GM03348 (cell line): ENCODE measurements around the gene SUSD1.

ENCODE experiments used
- DNase-seq: peaks from one replicate; pipeline ENCODE4 v3.0.0; 2012; ENCODE audit warnings: low spot score

Gene SUSD1

DNA sequence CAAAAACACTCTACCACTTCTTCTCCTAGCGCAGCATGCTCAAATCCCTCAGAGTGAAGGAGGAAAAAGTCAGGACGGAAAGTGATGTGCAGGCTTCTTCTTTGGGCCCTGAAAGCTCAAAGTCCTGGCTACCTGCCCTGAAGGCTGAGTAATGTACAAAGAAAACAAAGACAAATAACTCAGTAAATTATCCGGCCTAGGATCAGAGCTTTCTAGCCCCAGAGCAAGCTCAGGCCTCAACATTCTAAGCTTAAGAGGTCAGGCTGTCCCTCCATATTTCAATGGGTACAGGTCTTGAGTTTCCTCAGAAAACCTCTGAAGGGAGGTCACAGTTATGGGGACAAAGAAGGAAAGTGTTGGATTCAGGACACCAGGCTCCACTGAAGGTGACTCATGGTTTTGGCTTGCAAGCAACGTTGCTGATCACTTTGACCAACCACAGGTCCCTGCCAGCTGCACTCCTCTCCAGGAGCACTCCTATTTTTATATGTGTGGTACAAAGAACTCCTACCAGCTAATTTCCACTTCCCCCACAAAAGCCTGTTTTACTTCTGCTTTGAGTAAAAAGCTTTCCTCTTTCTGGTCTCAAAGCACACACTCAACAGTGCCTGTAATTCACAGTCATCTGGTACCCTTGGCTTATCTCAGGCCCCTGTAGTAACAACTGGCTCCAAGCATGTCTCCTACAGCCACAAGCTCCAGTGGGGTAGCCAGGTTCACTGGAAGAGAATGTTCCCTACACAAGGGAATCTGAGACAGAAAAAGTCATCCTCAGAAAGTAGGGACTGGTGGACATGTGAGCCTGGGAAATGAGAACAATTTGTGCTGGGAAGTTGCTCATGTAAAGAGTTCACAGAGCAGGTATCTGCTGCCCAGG lies 162.8 kb downstream of the SUSD1 start:
- DNase-seq, result peak; percentile 85

DNA sequence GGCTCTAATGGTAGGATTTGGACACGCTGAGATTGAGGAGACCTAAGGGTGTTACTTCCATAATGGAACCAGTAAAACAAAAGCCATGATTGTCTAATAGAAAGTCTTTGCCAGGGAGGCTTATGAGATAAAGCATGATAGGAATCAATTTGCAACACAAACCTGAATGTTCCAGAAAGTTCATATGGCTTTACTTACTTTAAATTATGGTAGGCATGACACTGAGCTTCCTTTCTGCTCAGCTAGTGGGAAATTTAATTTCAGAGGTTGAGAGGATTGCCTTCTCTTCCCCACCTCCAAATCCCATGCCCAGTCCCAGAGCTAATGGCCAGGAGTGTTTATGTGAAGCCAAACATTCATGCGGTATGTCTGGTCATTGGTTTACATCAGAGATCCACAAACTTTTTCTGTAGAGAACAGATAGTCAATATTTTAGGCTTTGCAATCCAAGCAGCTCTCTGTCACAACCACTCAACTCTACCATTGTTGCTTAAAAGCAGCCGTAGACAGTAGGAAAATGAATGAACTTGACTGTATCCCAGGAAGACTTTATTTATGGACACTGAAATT lies 164.0 kb downstream of the SUSD1 start:
- DNase-seq, result no peak

DNA sequence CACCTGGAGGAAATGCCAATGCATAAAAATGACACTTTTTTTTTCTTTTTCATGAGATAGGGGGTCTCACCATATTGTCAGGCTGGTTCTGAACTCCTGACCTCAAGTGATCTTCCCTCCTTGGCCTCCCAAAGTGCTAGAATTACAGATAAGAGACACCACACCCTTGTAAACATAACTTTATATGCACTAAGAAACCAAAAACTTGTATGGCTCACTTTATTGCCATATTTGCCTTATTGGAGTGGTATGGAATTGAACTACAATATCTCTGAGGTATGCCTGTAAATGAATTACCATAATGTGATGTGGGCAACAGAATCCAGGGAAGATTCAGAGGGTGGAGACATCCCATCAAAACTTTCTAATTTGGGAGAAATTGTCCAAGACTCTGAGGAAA lies 164.6 kb downstream of the SUSD1 start:
- no peak for DNase-seq

DNA sequence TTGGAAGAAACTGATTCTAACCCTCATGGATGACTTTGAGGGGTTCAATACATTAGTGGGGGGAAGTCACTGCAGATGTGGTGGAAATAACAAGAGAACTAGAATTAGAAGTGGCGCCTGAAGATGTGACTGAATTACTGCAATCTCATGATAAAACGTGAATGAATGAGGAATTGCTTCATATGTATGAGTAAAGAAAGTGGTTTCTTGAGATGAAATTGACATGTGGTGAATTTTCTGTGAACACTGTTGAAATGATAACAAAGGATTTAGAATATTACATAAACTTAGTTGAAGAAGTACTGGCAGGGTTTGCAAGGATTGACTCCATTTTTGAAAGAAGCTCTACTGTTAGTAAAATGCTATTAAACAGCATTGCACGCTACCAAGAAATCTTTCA lies 165.4 kb downstream of the SUSD1 start:
- DNase-seq, result no peak

DNA sequence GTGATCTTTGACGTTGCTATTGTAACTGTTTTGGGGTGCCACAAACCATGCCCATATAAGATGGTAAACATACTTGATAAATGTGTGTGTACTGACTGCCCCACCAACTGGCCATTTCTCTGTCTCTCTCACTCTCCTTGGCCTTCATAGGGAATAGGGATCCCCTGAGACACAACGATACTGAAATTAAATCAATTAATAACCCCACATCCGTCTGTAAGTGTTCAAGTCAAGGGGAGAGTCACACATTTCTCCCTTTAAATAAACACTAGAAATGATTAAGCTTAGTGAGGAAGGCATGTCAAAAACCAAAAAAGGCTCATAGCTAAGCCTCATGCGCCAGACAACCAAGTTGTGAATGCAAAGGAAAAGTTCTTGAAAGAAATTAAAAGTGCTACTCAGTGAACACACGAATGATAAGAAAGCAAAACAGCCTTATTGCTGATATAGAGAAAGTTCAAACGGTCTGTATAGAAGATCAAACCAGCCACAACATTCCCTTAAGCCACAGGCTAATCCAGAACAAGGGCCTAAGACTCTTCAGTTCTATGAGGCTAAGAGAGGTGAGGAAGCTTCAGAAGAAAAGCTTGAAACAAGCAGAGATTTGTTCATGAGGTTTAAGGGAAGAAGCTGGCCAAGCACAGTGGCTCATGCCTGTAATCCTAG lies 167.4 kb downstream of the SUSD1 start:
- DNase-seq, result no peak

DNA sequence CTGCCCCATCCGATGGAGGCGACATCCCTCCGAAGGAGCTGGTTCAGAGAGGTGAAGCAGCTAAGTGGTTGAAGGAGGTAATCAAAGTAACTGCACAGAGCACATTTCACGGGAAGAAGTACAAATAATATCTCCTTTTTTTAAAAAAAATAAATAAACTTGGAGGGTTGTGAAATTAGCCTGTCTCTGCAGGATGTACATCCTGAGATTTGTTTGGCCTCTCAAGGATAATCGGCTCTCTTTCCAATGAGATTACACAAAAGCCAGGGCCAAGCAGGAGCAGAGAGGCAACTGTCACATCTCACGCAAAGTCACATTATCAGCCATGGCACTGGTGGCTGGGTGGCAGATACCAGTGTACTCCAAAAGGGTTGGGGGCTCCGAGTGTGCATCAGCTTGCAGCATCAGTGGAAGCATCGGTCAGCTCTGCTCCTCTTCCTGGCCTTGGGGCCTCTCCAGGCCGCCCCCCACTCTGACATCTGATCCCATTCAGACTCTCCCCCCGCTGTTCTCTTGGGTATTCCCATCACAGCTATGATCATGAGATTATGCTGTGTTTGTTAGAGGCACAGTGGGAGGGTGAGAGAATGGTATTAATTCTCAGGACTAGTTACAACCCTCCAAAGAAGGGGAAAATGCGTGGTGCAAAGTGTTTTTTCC lies 168.6 kb downstream of the SUSD1 start:
- no peak for DNase-seq

DNA sequence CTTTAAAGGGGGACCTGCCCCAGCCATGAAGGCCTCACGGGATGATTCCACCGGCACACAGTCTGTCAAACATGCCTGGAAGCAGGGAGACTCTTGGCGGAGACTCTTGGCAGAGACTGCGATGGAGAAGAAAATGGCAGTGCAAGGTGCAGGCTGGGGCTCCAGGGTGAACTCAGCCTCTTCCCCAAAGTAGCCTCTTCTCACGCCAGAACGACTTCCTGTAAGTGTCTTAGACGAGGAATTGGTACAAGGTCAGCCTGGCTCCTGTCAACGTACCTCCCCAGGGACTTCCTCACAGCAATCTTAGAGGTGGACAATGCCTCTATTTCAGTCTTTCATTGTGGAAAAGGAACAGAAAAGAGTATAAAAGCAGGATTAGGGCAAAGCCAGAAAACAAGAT lies 169.2 kb downstream of the SUSD1 start:
- no peak for DNase-seq

DNA sequence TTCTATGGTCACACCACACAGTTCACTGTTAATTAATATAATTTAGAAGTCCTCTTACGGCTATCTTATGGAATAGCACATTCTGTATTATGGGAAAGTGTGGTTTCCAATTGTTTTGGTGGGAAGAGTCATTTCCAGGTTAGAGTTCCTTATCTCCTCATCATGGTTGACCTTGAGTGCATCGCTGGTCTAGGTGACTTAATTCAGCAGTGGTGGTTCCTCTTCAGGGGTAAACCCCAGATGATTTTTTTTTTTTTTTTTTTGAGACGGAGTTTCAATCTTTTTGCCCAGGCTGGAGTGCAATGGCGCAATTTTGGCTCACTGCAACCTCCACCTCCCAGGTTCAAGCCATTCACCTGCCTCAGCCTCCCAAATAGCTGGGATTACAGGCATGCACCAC lies 171.6 kb downstream of the SUSD1 start:
- no peak for DNase-seq

DNA sequence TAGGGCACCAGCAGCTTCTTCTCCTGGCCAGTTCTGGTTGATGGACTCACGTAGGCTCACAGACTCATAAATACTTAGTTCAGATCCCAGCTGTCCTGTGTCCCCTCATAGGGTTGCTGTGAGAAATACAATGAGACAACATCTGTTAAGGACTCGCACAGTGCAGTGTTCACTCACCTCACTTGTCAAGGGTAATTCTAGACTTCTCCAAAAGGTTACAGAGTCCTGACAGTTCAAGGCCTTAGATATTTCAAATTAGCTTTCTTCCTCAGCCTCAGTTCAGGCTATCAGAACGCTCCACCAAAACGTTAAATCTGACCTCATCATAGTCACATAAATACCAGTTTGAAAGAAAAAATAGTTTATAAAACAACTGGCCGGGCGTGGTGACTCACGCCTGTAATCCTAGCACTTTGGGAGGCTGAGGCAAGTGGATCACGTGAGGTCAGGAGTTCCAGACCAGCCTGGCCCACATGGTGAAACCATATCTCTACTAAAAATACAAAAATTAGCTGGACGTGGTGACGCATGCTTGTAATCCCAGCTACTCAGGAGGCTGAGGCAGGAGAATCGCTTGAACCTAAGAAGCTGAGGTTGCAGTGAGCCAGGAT lies 172.1 kb downstream of the SUSD1 start:
- DNase-seq, result no peak

DNA sequence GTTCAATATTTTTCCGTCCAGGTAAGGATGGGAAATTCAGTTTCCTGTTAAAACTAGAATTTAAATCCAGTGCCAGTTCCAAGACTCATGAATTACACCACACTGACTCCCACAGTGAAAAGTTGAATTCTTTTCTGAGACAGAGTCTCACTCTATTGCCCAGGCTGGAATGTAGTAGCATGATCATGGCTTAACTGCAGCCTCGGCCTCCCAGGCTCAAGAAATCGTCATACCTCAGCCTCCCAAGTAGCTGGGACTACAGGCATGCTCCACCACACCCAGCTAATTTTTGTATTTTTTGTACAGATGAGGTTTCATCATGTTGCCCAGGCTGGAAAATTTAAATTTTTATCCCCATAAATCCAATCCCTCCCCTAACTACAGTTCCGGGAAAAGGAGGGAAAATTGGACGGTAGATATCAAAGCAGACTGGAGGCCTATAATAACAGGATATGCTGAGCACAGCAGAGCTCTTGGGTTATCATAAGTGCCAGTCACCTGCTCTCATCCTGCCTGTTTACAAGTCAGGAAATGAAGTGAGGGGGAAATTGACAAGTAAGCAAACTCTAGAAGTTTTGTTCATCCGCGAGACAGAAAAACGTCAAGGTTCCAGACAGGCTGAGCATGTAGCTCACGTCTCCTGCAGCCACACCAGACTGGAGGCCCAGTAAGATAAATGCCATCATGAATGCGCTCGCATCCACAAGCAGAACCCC lies 172.8 kb downstream of the SUSD1 start:
- no peak for DNase-seq

DNA sequence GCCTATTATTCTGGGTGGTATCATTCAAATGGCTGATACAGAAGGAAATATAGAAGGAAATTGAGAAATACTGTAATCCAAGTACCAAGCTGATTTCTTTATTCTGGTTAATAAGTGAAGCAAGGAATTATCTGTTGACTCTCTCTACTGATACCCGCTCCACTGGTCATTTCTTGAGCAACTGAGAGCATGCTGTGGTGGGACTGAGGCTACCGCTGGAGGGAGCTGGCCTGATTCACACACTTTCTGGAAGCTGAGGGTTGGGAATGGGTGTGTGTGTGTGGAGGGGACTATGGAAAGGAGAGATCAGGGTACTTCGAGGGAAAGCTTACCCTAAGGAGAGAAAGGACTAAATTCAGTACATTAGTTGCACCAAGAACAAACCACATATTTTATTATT lies 174.4 kb downstream of the SUSD1 start:
- DNase-seq, result no peak

DNA sequence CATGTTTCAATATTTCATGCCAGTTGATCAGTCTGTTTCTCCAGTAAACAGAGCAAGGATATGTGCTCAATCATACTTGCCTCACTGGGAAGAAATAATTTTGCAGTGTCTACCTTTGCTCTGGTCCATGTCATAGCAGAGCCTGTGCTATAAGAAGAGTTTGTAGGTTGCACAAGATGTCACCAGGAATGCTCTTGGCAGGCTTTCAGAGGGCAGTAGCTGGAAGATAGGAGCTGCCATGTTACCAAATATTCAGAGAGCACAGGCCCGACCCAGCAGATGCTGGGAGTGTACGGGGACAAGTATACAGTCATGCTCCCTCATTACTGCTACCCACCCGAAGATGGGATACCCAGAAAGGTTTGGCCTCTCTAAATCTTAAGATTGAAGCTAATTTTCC lies 175.8 kb downstream of the SUSD1 start:
- no peak for DNase-seq

DNA sequence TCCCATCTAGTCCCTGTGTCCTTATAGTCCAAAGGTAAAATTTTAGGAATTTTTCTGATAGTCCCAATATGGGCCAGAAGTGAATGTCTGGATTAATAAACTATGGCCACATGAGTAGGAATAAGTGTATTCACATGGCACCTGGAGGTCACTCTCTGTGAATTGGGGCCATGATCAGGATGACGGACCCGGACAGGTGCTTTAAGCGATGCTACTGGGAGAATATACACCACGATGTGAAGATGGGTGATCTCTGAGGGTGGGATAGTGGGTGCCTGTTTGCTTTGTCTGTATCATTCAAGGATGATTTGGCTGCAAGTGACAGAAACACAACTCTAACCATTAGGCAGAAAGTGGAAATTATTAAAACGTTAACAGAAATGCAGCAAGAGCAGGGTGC lies 177.3 kb downstream of the SUSD1 start:
- DNase-seq, result no peak

DNA sequence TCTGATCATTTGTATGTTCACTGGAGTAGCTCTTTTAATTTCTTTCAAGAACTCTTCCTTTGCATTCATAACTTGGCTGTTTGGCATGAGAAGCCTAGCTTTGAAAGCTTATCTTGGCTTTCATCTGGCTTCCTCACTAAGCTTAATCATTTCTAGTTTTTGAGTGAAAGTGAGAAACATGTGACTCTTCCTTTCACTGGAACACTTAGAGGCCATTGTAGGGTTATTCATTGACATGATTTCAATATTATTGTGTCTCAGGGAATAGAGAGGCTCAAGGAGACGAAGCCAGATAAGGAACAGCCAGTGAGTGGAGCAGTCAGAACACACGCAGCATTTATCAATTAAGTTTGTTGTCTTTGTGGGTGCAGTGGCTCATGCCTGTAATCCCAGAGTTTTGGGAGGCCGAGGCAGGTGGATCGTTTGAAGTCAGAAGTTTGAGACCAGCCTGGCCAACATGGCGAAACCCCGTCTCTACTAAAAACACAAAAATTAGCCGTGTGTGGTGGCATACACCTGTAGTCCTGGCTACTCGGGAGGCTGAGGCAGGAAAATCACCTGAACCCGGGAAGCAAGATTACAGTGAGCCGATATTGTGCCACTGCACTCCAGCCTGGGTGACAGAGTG lies 180.2 kb downstream of the SUSD1 start:
- DNase-seq, result no peak

DNA sequence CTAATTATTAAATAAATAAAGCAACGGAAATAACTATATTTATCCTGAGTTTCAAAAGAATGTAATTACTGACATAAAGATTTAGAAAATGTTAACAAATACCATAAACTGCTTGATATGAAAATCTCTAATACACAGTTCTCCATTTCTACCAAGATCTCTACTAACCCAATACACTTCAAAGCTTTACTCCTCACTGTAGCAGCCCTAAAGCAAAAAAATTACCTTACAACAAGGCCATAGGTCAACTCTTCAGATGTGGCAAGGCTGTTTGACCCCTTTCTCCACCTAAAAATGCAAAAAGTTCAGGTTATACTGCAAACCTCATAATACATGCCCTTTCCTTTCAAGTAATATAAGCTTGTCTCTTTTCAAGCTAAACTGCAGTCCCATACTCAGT lies 181.8 kb downstream of the SUSD1 start:
- DNase-seq, result no peak

DNA sequence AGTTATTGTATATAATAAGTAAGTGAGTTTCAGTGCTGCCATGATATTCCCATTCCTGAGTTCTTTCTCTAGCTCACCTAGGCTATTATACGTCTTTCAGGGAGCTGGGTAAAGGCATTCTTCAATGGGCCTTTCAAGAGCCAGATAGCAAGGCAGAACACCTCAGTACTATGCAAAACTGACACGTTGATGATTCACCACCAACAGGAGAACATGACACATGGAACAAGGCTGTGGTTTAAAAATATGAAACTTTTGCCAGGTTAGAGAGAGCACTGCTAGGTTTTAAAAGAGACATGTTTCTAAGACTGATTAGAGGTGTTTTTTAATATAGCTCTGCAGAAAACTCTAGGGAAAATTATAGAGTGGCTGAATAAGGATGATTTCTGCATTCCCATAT lies 182.6 kb downstream of the SUSD1 start:
- peak; percentile 38 for DNase-seq

DNA sequence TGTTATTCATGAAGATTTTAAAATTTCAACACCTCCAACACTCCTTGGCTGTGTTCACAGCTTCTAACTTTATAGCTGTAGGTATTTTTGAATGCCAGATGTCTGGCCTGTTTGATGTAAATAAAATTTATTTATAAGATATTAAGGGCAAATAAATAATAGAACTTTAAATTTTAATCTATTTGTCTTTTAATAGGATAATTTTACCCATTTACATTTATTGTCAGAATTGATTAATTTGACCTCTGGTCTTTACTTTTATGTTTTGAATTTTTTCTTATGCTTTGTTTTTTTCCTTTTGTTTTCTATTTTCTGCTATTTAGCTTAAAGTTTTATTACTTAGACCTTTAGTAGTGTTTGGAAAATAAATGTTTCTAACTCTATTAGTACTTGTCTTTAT lies 183.9 kb downstream of the SUSD1 start:
- DNase-seq, result no peak
